Osteocyte (in vitro differentiated cells): ENCODE measurements around the gene DPP8. TPM values are rescaled to one million over a fixed set of nuclear protein-coding genes. Genes with fewer than 3 reads are reported as not detected.

Experiments
- DNase-seq: peaks from one replicate; pipeline ENCODE4 v3.0.0; 2021; ENCODE audit warnings: mixed read lengths; ENCODE audit not compliant: unreplicated experiment; ENCODE audit errors: extremely low spot score
- H3K27ac Mint-ChIP-seq: one replicate; pipeline ENCODE4 v1.8.0; 2021; ENCODE audit warnings: mild to moderate bottlenecking, mixed read lengths; ENCODE audit not compliant: unreplicated experiment
- H3K27me3 Mint-ChIP-seq: one replicate; pipeline ENCODE4 v1.8.0; 2021; ENCODE audit warnings: mixed read lengths; ENCODE audit not compliant: unreplicated experiment
- H3K36me3 Mint-ChIP-seq: one replicate; pipeline ENCODE4 v1.8.0; 2021; ENCODE audit warnings: mixed read lengths; ENCODE audit not compliant: unreplicated experiment
- H3K4me1 Mint-ChIP-seq: one replicate; pipeline ENCODE4 v1.8.0; 2021; ENCODE audit warnings: mixed read lengths; ENCODE audit not compliant: unreplicated experiment
- H3K4me3 Mint-ChIP-seq: one replicate; pipeline ENCODE4 v1.8.0; 2021; ENCODE audit warnings: mild to moderate bottlenecking, moderate library complexity, mixed read lengths; ENCODE audit not compliant: unreplicated experiment
- H3K9me3 Mint-ChIP-seq: one replicate; pipeline ENCODE4 v1.8.0; 2021; ENCODE audit warnings: mixed read lengths; ENCODE audit not compliant: unreplicated experiment
- total RNA-seq: library from RNA; stranded (reverse); gene quantifications from 2 replicates; pipeline ENCODE4 v1.2.1, GENCODE V29; 2021
- TF ChIP-seq, protein P1 (sequence below): fragments of 200-600 bp; sonication (generic); IDR thresholded peaks from 2 replicates; pipeline ENCODE4 v1.5.0; 2021; ENCODE audit warnings: antibody characterized with exemption, mild to moderate bottlenecking, moderate library complexity

The DPP8 gene
- total RNA-seq, 1 donor from 2014 or later = 34.2 TPM

DNA sequence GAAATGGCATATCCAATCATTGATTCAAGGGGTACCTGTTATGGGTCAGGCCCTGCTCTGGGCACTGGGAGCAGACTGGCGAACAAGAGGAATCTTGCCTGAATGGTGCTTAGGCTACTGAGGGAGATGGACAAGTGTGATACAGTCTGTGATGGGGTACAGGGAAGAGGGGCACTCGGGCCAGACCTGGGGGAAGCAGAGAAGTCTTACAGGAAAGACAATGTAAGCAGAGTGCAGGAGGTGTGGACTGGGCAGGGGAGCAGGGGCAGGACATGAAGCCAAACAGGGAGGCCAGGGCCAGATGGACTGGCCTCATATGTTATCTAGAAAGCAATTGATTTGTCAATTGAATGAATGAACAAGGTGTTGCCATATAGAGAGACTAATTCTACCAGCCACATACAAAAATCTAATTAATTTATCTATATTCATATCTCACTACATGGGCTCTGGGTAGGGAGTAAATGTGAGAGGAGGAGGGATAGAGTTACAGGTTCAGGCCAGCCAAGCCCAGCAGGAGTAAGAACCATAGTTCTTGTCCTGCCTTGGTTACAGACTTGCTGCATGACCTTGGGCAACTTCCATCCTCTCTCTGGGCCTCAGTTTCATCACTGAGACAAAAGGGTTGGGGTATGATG, 91.2 kb downstream of the DPP8 start:
- no peaks in the 10 kb centered on the region for H3K27me3 Mint-ChIP-seq
- H3K9me3 Mint-ChIP-seq = no peaks in the 10 kb centered on the region
- H3K4me3 Mint-ChIP-seq = no peak overlapping the region
- no peak overlapping the region for H3K27ac Mint-ChIP-seq
- H3K36me3 Mint-ChIP-seq = no peaks in the 10 kb centered on the region
- TF ChIP-seq, protein P1, sequence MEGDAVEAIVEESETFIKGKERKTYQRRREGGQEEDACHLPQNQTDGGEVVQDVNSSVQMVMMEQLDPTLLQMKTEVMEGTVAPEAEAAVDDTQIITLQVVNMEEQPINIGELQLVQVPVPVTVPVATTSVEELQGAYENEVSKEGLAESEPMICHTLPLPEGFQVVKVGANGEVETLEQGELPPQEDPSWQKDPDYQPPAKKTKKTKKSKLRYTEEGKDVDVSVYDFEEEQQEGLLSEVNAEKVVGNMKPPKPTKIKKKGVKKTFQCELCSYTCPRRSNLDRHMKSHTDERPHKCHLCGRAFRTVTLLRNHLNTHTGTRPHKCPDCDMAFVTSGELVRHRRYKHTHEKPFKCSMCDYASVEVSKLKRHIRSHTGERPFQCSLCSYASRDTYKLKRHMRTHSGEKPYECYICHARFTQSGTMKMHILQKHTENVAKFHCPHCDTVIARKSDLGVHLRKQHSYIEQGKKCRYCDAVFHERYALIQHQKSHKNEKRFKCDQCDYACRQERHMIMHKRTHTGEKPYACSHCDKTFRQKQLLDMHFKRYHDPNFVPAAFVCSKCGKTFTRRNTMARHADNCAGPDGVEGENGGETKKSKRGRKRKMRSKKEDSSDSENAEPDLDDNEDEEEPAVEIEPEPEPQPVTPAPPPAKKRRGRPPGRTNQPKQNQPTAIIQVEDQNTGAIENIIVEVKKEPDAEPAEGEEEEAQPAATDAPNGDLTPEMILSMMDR = no peak
- DNase-seq = no peak
- H3K4me1 Mint-ChIP-seq = peaks cover 11% of the 10 kb centered on the region

DNA sequence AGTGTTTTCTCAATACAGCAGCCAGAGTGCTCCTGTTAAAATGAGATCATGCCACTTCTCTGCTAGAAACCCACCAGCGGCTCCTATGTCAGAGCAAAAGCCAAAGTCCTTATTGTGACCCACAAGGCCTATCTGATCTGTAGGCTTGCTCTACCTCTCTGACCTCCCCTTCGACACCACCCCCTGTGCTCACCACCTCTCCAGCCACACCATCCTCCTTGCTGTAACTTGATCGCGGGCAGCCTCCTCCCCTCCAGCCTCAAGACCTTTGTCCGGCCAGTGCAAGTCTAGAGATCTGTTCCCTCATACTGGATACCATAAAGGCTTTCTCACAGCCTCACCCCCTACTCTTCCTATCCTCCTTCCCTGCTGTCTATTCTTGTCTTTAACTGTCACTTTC, 92.8 kb downstream of the DPP8 start:
- peaks cover 2% of the 10 kb centered on the region for H3K36me3 Mint-ChIP-seq
- no peaks in the 10 kb centered on the region for H3K27me3 Mint-ChIP-seq
- peaks cover 27% of the 10 kb centered on the region for H3K4me1 Mint-ChIP-seq
- H3K27ac Mint-ChIP-seq = no peak overlapping the region
- no peaks in the 10 kb centered on the region for H3K9me3 Mint-ChIP-seq
- H3K4me3 Mint-ChIP-seq = no peak overlapping the region
- DNase-seq = no peak
- TF ChIP-seq, protein P1 = no peak

DNA sequence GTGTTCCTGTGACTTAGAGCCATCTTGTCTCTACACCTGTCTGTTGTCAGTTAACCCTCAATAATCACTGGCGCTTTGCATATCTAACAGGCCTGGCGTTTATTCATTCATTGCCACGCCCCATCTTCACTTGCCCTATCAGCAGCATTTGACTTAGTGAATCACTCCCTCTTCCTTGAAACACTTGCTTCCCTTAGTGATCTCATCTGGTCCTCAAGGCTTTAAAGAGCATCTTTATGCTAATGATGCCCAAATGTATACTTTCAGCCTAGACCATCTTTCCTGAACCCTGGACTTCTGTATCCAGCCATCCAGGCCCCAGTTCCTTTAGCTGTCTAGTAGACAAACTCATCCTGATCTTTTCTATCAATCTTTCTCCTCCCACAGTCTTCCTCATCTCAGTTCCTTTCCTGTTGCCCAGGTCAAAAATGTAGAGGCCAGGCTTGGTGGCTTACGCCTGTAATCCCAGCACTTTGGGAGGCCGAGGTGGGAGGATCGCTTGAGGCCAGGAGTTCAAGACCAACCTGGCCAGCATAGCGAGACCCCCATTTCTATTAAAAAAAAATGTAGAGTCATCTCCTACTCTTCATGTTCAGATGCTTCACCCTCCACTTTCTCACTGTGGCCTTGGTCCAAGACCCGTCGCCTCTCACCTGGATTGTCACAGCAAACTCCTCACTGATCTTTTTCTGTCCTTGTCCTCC, 93.4 kb downstream of the DPP8 start:
- TF ChIP-seq, protein P1 = no peak
- DNase-seq = no peak
- H3K4me3 Mint-ChIP-seq = peak overlapping the region; percentile 91
- no peaks in the 10 kb centered on the region for H3K27me3 Mint-ChIP-seq
- H3K4me1 Mint-ChIP-seq = peaks cover 32% of the 10 kb centered on the region
- H3K27ac Mint-ChIP-seq = no peak overlapping the region
- H3K9me3 Mint-ChIP-seq = no peaks in the 10 kb centered on the region
- H3K36me3 Mint-ChIP-seq = peaks cover 2% of the 10 kb centered on the region

DNA sequence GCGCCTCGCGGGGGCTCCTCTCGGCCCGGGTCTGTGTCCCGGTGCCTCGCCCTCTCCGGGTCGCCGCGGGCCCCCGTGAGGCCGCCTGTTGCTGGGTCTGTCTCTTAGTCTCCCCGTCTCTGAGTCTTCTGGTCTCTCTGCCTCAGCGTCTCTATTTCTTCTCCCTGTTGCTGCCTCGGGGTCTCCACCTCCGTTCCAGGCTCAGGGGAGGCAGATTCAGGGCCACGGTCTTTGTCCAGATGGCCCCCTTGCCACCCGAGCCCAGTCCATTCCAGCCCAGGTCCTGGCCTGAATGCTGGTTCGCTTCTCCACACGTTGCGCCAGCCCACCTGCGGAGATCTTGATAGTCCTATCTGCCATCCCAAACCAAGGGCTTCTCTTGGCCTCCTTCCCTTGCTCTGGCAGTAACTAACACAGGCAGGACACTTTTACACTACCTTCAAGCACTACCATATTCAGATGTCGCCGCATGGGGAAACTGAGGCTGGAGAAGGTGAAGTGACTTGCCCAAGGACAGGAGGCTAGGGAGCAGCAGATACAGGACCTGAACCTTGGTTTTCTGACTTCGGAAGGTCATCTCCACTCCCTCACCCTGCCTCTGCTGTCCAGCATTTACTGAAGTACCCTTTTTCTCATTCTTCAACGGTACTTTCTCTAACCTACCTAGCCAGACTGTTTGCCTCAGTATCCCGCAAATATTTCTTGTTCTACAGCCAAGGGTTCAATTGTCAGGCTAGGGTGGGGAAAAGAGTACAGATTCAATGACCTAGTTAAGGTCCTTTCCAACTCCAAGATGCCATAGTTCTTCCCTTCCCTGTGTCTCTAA, 94.1 kb downstream of the DPP8 start:
- no peak for DNase-seq
- Mint-ChIP-seq H3K27me3 (no peaks in the 10 kb centered on the region), H3K36me3 (peaks cover 2% of the 10 kb centered on the region), H3K27ac (peak overlapping the region; percentile 91), H3K4me1 (peaks cover 40% of the 10 kb centered on the region), H3K4me3 (peak overlapping the region; percentile 91), H3K9me3 (no peaks in the 10 kb centered on the region)
- TF ChIP-seq, protein P1 = no peak
